WTC11 (cell line): ENCODE data around the gene PTPN7. TPM values are rescaled to one million over a fixed set of nuclear protein-coding genes. Genes with fewer than 3 reads are reported as not detected.

ENCODE experiments used
- ATAC-seq: fragments of 200-7000 bp; cut with Tn5 transposase; 2 replicates; pipeline ENCODE4 v1.10.0; 2021; ENCODE audit warnings: mild to moderate bottlenecking, moderate library complexity
- CTCF ChIA-PET: fragments of 300-600 bp; sonication (Branson Sonifier 250); formaldehyde crosslinking; loops from one replicate; lab custom pipeline; 2021; ENCODE audit warnings: antibody characterized with exemption; lab: Charles Lee
- POLR2A ChIA-PET: fragments of 350-600 bp; sonication (Branson Sonifier 250); formaldehyde crosslinking; loops from one replicate; lab custom pipeline; 2021; ENCODE audit warnings: antibody characterized with exemption; lab: Charles Lee
- DNase-seq: peaks from one replicate; pipeline ENCODE4 v3.0.0; 2021; ENCODE audit warnings: low spot score
- H3K27ac Mint-ChIP-seq: 2 replicates; pipeline ENCODE4 v1.8.0; 2021; ENCODE audit warnings: mixed read lengths
- H3K27me3 Mint-ChIP-seq: 2 replicates; pipeline ENCODE4 v1.8.0; 2021; ENCODE audit warnings: low read depth, mild to moderate bottlenecking, moderate library complexity, mixed read lengths
- H3K36me3 Mint-ChIP-seq: 2 replicates; pipeline ENCODE4 v1.8.0; 2021; ENCODE audit warnings: mixed read lengths
- H3K4me1 Mint-ChIP-seq: 2 replicates; pipeline ENCODE4 v1.8.0; 2022; ENCODE audit warnings: mixed read lengths
- H3K4me3 Mint-ChIP-seq: 2 replicates; pipeline ENCODE4 v1.8.0; 2021; ENCODE audit warnings: mild to moderate bottlenecking, moderate library complexity, mixed read lengths
- H3K9me3 Mint-ChIP-seq: 2 replicates; pipeline ENCODE4 v1.8.0; 2021; ENCODE audit warnings: mixed read lengths
- AR ChIP-seq: fragments of 250-450 bp; sonication (Bioruptor Pico); IDR thresholded peaks from 2 replicates; pipeline ENCODE4 v1.9.0; 2021; ENCODE audit warnings: mild to moderate bottlenecking
- ATF3 ChIP-seq: sonication (generic); formaldehyde crosslinking; conservative IDR thresholded peaks from 2 replicates; pipeline ENCODE4 v1.8.1; 2022; ENCODE audit warnings: mild to moderate bottlenecking, missing genetic modification reagents
- CREM ChIP-seq: sonication (generic); formaldehyde crosslinking; IDR thresholded peaks from 2 replicates; pipeline ENCODE4 v1.8.1; 2022; ENCODE audit warnings: mild to moderate bottlenecking, missing genetic modification reagents, moderate library complexity
- EMX1 ChIP-seq: fragments of 250-450 bp; sonication (Bioruptor Pico); IDR thresholded peaks from 2 replicates; pipeline ENCODE4 v1.8.0; 2021; ENCODE audit warnings: mild to moderate bottlenecking
- ERG ChIP-seq: fragments of 250-450 bp; sonication (Bioruptor Pico); IDR thresholded peaks from 2 replicates; pipeline ENCODE4 v1.8.0; 2021; ENCODE audit warnings: mild to moderate bottlenecking
- FOXJ3 ChIP-seq: sonication (generic); formaldehyde crosslinking; IDR thresholded peaks from 2 replicates; pipeline ENCODE4 v1.9.0; 2021; ENCODE audit warnings: missing genetic modification reagents, mild to moderate bottlenecking, borderline replicate concordance
- GRHL2 ChIP-seq: fragments of 250-450 bp; sonication (Bioruptor Pico); IDR thresholded peaks from 2 replicates; pipeline ENCODE4 v1.8.0; 2022; ENCODE audit warnings: mild to moderate bottlenecking, moderate library complexity; ENCODE audit not compliant: insufficient replicate concordance, severe bottlenecking
- IRF1 ChIP-seq: sonication (generic); formaldehyde crosslinking; IDR thresholded peaks from 2 replicates; pipeline ENCODE4 v1.8.0; 2023; ENCODE audit warnings: missing genetic modification reagents
- MAX ChIP-seq: sonication (generic); formaldehyde crosslinking; IDR thresholded peaks from 2 replicates; pipeline ENCODE4 v1.8.0; 2022; ENCODE audit warnings: mild to moderate bottlenecking, missing genetic modification reagents
- MYBL2 ChIP-seq: sonication (generic); formaldehyde crosslinking; IDR thresholded peaks from 2 replicates; pipeline ENCODE4 v1.8.1; 2023; ENCODE audit warnings: mild to moderate bottlenecking, moderate library complexity, missing genetic modification reagents
- ZNF138 ChIP-seq: sonication (generic); formaldehyde crosslinking; conservative IDR thresholded peaks from 2 replicates; pipeline ENCODE4 v1.8.1; 2022; ENCODE audit warnings: mild to moderate bottlenecking, moderate library complexity, missing genetic modification reagents
- ZNF219 ChIP-seq: sonication (generic); formaldehyde crosslinking; IDR thresholded peaks from 2 replicates; pipeline ENCODE4 v1.8.0; 2023; ENCODE audit warnings: missing genetic modification reagents, mild to moderate bottlenecking, borderline replicate concordance
- ZNF232 ChIP-seq: sonication (generic); formaldehyde crosslinking; IDR thresholded peaks from 2 replicates; pipeline ENCODE4 v1.8.0; 2022; ENCODE audit warnings: mild to moderate bottlenecking, missing genetic modification reagents
- ZNF532 ChIP-seq: fragments of 250-450 bp; sonication (Bioruptor Pico); IDR thresholded peaks from 2 replicates; pipeline ENCODE4 v1.9.0; 2021; ENCODE audit warnings: mild to moderate bottlenecking, borderline replicate concordance
- ZSCAN18 ChIP-seq: fragments of 250-450 bp; sonication (Bioruptor Pico); IDR thresholded peaks from 2 replicates; pipeline ENCODE4 v2.1.2; 2022; ENCODE audit warnings: mild to moderate bottlenecking, moderate library complexity
- total RNA-seq: library from RNA; stranded (reverse); gene quantifications from 3 replicates; pipeline ENCODE4 v1.2.3, GENCODE V29; 2021

PTPN7 gene
- total RNA-seq, 1 experiment from 2014 or later, result 0.98 TPM

GRCh38 chr1:202133001-202133400 is 27.4 kb downstream of the PTPN7 start (continued):
- TF ChIP-seq ZSCAN18 (CRISPR knock-in tag) (no peak), EMX1 (CRISPR knock-in tag) (no peak), FOXJ3 (CRISPR knock-in tag) (no peak), ZNF219 (no peak), GRHL2 (CRISPR knock-in tag) (no peak), ZNF138 (no peak), ATF3 (CRISPR knock-in tag) (no peak), MAX (CRISPR knock-in tag) (no peak), ZNF232 (no peak), ZNF532 (CRISPR knock-in tag) (no peak), AR (CRISPR knock-in tag) (no peak), IRF1 (no peak), CREM (CRISPR knock-in tag) (no peak)

GRCh38 chr1:202131956-202132821 is 28.2 kb downstream of the PTPN7 start:
- Mint-ChIP-seq H3K9me3 (no peaks in the 10 kb centered on the region), H3K36me3 (peaks cover 6% of the 10 kb centered on the region), H3K4me3 (no peak overlapping the region), H3K27ac (peak overlapping the region; percentile 79; the same call in 1 of the 2 replicates), H3K4me1 (peaks cover 11% of the 10 kb centered on the region), H3K27me3 (no peaks in the 10 kb centered on the region)
- TF ChIP-seq ERG (0 out of 2 replicates have a peak, but pooled peaks have one; percentile 10), MYBL2 (CRISPR knock-in tag) (no peak)
- ChIA-PET CTCF (interaction anchor here (0.6 to 6.5 kb wide), 9 partner anchors 9 to 592 kb away, joined by 3 to 76 read pairs (median 4); partner anchors contain the start of genes ELF3 and GPR37L1), POLR2A (interaction anchor here (1.0 kb wide), 1 partner anchor 236 kb away, joined by 3 read pairs; no protein-coding TSS in a partner anchor)
- ATAC-seq, result peak; percentile 20
- DNase-seq, result no peak
